AG08396 (cell line): ENCODE measurements around the gene ARHGAP24.
"Not testable (repeated sequence)": the region's sequence is repeated elsewhere in the genome, so short reads cannot be mapped to it uniquely, and the experiment has no call there.

Source experiments
- DNase-seq: peaks from one replicate; pipeline ENCODE4 v3.0.0; 2012; ENCODE audit warnings: low spot score, mixed read lengths

ARHGAP24 gene

GRCh38 chr4:85961887-85962286, 486.9 kb downstream of the ARHGAP24 start:
- DNase-seq = no peak

- DNase-seq = no peak
Observed at GRCh38 chr4:85963231-85963630, 488.3 kb downstream of the ARHGAP24 start.

DNA sequence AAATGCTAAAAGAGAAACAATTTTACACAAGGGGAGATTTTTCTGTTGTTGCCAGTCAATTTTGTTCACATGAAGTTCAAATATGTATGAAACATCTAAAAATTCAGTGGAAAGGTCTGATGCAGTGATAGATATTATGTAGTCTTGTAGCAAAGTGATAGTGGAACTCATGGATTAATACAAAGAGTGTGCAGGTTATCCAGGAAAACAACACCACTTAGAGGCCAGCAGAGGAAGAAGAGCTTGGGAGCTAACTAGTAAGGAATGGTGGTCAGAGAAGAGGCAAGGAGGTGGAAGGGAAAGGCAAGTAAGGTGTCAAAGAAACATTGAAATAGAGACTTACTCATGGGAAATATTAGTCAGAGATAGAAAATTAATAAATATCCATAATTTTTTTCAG, 489.3 kb downstream of the ARHGAP24 start:
- DNase-seq = no peak

GRCh38 chr4:85965017-85965416, 490.1 kb downstream of the ARHGAP24 start:
- DNase-seq = not testable (repeated sequence)

GRCh38 chr4:85965529-85965928, 490.6 kb downstream of the ARHGAP24 start:
- no peak for DNase-seq

- DNase-seq = no peak
Observed at GRCh38 chr4:85966373-85966772, 491.4 kb downstream of the ARHGAP24 start.

- peak; percentile 13 for DNase-seq
Observed at GRCh38 chr4:85967872-85968271, 492.9 kb downstream of the ARHGAP24 start.

GRCh38 chr4:85968945-85969819, 494.2 kb downstream of the ARHGAP24 start:
- DNase-seq = peak; percentile 42

DNA sequence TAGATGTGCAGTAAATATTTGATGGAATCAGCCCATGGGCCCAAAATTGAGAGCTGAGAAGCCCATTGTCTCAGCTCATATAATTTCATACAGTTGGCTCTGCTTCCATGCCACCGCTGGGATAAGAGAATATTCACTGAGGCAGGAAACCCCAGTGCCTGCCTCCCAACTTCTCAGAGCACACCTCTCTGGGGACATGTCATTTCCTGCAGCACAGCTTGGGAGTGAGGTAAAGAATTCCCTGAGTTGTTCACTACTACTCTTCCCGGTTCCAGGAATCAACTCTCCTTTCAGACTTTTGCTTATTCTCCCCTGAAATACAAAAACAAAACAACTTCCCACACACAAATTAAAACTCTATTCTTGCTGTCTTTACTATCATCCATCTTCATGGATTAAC, 495.6 kb downstream of the ARHGAP24 start:
- no peak for DNase-seq

GRCh38 chr4:85979276-85979675, 504.3 kb downstream of the ARHGAP24 start:
- no peak for DNase-seq

DNA sequence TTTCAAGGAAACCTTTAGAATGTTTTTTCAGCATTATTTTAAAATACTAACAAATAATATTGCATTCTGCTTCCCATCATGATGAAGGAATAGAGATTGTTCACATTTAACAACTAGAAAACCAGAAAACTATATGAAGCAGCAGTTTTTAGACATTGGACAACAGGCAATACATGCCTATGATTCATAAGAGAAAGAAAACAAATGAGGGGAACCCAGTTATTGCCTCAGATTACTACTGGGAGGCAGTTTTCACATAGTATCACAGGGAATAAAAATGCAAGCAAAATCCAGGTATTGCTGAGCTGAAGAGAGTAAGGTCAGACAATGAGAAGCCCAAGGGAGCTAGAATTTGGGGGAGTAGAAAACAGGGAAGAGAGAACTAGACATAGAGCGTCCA, 511.3 kb downstream of the ARHGAP24 start:
- DNase-seq = no peak

GRCh38 chr4:85993641-85994040, 518.7 kb downstream of the ARHGAP24 start:
- DNase-seq = no peak

GRCh38 chr4:85994576-85994975, 519.6 kb downstream of the ARHGAP24 start:
- no peak for DNase-seq

DNA sequence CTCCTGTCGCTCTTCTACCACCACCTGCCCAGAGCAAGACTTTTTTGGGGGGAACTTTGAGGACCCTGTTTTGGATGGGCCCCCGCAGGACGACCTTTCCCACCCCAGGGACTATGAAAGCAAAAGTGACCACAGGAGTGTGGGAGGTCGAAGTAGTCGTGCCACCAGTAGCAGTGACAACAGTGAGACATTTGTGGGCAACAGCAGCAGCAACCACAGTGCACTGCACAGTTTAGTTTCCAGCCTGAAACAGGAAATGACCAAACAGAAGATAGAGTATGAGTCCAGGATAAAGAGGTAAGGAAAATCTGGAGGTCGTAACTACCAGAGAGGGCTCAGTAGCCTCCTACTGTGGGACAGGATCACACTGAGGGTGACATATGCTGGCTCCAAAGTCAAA, 520.4 kb downstream of the ARHGAP24 start:
- DNase-seq = no peak

DNA sequence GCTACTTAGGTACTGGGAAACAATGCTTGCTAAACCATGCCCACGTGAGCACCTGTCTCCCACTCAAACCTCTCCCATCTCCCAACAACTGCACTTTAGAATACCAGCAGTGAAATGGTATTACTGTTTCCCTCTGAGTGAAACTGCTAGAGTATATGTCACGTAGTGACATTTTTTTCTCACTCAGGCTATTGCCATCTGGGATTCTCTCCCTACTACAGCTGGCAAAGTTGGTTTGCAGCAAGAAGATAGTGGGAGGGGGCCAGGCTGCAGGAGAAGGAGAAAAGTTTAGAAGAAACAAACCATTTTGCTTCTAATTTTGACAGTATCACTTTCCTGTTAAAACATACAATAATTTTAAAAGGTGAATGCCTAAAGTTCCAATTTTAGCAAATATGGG, 526.6 kb downstream of the ARHGAP24 start:
- DNase-seq = no peak

GRCh38 chr4:86004030-86004429, 529.1 kb downstream of the ARHGAP24 start:
- no peak for DNase-seq

DNA sequence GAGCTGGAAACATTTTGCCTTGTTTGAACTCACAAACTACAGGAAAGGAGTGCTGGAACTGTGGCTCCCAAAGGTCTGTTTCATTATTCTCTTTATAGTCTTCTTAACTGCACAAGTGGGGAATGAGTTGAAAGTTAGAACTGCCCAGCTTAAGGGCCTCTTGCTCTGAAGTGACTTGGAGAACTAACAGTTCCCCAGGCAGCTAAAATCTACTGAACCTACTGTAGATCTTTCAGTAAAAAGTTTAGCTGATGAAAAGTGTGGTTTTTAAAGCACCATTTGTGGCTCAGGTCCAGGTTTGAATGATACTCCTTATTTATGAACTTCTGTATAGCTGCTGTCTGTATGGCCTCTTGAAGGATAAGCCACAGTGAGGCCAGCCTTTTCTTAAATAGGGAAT, 531.1 kb downstream of the ARHGAP24 start:
- no peak for DNase-seq

DNA sequence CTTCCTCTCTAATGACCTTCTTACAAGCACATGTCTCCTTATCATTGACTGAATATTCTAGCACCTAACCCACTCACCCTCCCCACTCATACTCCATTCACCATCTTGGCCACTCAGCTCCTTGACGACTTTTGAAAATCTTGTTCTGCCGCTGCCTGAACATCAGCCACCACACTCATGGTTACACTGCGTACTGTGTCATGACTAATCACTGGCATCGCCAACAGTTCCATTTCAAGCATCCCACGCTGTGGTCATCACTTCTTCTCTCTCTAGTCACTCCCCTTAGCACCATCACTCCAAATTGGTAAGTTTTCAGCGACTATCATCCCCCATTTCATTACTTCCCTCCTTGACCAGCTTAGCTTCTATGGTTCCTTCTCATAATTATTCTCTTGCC, 532.1 kb downstream of the ARHGAP24 start:
- DNase-seq = no peak

DNA sequence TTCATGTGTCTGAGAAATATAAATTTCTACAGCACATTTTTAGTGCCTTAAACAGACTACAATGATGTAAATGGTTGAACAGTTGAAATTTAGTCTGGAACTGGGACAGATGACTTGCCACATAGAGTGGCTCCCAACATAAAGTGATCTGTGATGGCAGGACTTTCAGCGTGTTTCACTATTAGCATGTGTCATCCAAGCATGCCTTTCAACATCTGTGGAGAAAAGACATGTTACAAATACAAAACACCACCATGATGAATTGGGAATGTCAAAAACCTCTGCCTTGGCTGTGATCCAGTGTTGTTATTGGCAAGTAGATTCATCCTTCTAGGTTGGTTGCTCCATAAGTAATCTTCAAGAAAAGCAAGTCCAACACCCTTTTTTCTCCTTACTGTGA, 536.2 kb downstream of the ARHGAP24 start:
- DNase-seq = peak; percentile 61

DNA sequence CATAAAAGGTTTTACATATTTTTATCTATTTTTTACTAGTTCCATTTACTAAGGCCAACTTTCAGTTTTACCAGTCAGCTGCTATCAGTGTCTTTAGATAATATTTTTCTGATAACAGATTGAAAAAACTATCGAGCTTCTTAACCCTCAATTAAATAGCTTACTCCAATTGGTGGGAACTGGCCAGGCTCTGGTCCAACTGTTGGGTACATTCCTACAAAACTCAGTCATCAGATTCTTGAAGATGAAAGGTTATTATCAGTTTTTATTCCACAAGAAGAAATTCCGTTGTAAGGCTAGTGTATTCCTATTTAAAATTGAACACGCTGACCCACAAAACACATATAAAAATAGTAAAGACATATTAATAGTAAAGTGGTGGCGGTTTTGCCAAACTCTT, 538.7 kb downstream of the ARHGAP24 start:
- peak; percentile 37 for DNase-seq

DNA sequence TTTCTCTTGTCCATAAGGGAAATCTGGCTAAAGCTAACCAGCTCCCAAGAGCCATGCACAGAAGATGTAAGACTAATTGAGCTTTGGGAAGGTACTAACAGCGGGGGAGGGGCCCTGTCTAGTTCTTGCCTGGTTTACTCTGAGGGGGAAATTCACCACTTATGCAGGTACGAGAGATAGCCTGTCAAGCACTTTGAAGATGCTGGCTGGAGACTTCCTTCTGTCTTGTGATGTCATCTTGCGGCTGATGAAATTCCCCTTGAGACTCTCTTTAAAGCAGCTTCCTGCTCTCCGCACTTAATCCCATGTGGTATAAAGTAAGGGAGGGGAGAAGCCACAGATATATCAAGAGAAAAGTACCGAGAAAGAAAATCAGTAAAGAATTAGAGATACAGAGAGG, 539.6 kb downstream of the ARHGAP24 start:
- DNase-seq = no peak

- DNase-seq = peak; percentile 14
Observed at GRCh38 chr4:86015412-86016350, 540.7 kb downstream of the ARHGAP24 start.

DNA sequence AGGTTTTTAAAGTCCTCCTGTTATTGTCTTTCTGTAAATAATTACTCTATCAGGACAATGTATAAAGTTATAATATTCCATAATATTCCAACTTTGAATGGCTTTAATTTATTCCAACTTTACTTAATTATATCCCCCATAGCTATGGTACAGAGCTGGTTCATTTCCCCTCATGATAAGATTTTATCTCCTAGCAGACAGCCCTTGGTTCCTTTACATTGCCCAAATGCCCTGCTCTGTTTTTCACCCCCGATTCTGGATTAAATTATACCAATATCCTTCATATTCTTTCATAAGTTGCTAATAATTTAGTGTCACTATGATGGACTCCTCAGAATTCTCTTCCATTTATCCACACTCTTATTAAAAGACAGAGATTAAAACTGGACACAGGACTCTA, 544.4 kb downstream of the ARHGAP24 start:
- DNase-seq = no peak
